GM13976 (cell line): Measurements from ENCODE around the gene RMI1.

Experiments
- DNase-seq: peaks from one replicate; pipeline ENCODE4 v3.0.0; 2012; ENCODE audit warnings: low spot score
- in situ Hi-C: fragments of 300-500 bp; cut with MboI; formaldehyde crosslinking; loops from one replicate; pipeline ENCODE4 v1.12.0; 2022; ENCODE audit warnings: low sequenced_read_pairs, mixed read lengths, inconsistent platforms; ENCODE audit not compliant: unreplicated experiment
- TF ChIP-seq, protein P1 (sequence below): IDR thresholded peaks from 2 replicates; pipeline ENCODE4 v1.5.1; 2012; ENCODE audit warnings: borderline replicate concordance, mild to moderate bottlenecking; ENCODE audit not compliant: insufficient read depth; ENCODE audit errors: extremely low read depth, missing control alignments, control extremely low read depth

RMI1 gene

DNA sequence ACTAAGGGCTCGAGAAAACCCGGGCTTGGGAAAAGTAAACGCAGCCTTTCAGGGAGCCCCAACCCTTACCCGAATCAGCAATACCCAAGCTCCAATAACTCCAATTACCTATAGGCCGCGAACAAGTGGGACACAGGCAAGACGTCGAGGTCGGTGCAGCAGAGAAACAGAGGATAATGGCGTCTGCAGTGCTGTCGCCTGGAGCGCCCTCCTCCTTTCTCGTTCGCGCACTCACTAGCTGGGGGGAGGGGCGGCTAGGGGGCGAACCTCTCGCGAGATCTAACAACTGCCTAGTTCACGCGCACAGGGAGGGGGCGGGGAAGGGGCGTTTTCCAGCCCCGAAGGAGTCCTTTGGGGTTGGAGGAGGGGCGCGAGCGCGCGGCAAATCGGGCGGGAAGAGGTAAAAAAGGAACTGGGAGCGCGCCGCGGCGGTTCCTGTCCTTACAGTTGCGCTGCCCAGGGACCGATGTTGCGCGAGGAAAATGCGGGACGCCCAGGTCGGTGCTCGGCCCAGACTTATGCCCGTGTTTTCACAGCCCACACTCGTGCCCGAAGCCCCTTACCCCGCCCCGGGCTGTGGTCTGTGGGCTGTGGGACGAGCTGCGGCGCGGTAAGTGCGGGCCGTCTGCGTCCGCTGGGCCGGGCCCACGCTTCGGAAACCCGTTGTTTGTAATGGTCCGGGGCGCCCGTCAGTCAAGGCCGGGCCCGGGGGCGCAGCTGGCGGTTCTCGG lies at the start of gene RMI1:
Gene RMI1 (plus strand): TSS at position 411 of the 731 bp plus-strand sequence. CDS start 20,182 bp downstream, outside the sequence.
- TF ChIP-seq, protein P1, sequence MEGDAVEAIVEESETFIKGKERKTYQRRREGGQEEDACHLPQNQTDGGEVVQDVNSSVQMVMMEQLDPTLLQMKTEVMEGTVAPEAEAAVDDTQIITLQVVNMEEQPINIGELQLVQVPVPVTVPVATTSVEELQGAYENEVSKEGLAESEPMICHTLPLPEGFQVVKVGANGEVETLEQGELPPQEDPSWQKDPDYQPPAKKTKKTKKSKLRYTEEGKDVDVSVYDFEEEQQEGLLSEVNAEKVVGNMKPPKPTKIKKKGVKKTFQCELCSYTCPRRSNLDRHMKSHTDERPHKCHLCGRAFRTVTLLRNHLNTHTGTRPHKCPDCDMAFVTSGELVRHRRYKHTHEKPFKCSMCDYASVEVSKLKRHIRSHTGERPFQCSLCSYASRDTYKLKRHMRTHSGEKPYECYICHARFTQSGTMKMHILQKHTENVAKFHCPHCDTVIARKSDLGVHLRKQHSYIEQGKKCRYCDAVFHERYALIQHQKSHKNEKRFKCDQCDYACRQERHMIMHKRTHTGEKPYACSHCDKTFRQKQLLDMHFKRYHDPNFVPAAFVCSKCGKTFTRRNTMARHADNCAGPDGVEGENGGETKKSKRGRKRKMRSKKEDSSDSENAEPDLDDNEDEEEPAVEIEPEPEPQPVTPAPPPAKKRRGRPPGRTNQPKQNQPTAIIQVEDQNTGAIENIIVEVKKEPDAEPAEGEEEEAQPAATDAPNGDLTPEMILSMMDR, result peak; percentile 10
- in situ Hi-C loops, result no loop called here
- peak; percentile 95 for DNase-seq

DNA sequence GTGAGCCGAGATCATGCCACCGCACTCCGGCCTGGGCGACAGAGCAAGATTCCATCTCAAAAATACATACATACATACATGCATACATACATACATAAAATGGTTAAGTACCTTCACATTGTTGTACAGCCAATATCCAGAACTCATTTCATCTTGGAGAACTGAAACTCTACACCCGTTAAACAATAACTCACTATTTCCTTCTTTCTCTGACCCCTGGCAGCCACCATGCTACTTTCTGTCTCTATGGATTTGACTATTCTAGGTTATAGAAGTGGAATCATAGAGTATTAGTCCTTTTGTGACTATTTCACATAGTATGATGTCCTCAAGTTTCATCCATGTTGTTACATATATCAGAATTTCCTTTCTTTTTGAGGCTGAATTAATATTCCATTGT lies 49.7 kb upstream of the RMI1 start:
- no peak for DNase-seq
- in situ Hi-C loops, result loop anchor here (10.0 kb wide), 2 partner anchors 244 to 334 kb away; no protein-coding TSS in a partner anchor
- TF ChIP-seq, protein P1, result no peak

DNA sequence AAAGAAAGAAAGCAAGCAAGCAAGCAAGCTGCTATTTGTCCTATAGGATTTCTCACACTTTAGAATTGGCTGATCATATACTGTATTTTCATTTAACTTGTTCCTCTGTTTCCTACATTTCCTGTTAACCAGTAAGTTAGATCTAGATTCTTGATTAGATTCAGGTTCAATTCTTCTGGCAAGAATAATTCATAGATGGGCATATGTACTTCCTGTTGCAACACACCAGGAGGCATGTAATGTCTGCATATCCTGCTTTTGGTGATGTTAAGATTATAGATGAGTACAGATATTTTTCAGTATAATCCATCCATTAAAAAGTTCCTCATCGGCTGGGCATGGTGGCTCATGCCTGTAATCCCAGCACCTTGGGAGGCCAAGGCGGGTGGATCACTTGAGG lies 48.6 kb upstream of the RMI1 start:
- TF ChIP-seq, protein P1, result no peak
- in situ Hi-C loops, result loop anchor here (10.0 kb wide), 2 partner anchors 243 to 333 kb away; no protein-coding TSS in a partner anchor

DNA sequence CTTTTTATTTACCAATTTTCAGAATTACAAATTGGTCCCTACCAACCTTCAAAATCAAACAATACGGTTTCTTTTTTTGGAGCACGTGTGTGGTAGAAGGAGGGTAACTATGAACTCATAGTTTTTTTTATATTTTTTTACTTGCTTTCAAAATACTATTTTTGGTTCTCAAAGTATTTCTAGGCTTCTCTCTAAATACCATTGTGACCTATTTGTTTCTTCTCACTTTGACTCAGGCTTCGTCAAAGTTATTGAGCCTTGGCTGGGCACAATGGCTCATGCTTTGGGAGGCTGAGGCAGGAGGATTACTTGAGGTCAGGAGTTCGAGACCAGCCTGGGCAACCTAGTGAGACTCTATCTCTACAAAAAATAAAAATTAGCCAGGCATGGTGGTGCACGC lies 47.8 kb upstream of the RMI1 start:
- in situ Hi-C loops, result loop anchor here (10.0 kb wide), 2 partner anchors 242 to 332 kb away; no protein-coding TSS in a partner anchor

More for the DNA sequence above, 48.6 kb upstream of the RMI1 start:
- no peak for DNase-seq

DNA sequence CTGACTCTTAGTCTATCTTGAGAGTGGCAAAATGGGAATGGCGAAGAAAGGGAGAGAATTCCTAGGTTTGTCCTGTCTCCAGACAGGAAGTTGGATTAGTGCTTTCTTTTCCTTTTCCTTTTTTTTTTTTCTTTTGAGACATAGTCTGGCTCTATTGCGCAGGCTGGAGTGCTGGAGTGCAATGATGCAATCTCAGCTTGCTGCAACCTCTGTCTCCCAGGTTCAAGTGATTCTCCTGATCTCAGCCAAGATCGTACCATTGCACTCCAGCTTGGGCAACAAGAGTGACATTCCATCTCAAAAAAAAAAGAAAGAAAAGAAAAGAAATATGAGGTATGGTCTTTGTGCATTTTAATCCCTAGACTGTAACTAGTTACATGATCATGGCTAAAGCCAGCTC lies 46.8 kb upstream of the RMI1 start:
- DNase-seq, result no peak
- in situ Hi-C loops, result loop anchor here (10.0 kb wide), 2 partner anchors 241 to 331 kb away; no protein-coding TSS in a partner anchor
- TF ChIP-seq, protein P1, result no peak

More for the DNA sequence above, 47.8 kb upstream of the RMI1 start:
- DNase-seq, result no peak
- TF ChIP-seq, protein P1, result no peak

DNA sequence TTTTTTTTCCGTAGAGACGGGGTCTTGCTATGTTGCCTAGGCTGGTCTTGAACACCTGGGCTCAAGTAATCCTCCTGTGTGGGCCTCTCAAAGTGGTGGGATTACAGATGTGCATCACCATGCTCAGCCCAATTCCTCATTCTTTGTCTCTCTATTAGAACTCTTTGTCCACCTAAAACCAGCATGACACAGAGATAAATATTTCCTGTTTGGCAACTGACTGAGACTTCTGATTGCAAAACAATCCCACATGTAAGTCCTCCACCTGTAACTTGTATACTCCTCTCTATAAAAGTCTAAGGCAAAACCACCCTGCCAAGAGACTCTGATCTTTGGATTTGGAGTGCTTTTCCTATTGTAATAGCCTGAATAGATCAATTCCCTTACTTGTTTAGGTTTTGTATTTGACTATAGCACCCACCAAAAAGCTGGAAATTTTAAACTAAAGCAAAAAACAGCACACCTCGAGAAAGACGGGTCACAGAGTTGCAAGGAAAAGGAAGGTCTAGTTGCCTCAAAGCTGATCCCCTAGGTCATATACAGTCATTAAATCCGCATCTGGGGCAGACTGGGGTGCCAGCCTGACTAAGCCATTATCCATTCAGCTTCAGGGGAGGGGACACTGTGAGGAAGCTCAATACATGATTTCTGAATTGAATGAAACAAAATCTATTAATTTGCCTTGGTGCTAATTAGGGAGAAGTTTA lies 45.9 kb upstream of the RMI1 start:
- in situ Hi-C loops, result loop anchor here (10.0 kb wide), 2 partner anchors 240 to 330 kb away; no protein-coding TSS in a partner anchor
- no peak for DNase-seq
- TF ChIP-seq, protein P1, result no peak
